GM19238 (cell line): ENCODE measurements around the gene KIT.

Source experiments
- DNase-seq: peaks from one replicate; pipeline ENCODE4 v3.0.0; 2011; ENCODE audit warnings: low spot score; ENCODE audit not compliant: insufficient read length

The KIT gene

GRCh38 chr4:54700986-54701385, 43.2 kb downstream of the KIT start:
- no peak for DNase-seq

DNA sequence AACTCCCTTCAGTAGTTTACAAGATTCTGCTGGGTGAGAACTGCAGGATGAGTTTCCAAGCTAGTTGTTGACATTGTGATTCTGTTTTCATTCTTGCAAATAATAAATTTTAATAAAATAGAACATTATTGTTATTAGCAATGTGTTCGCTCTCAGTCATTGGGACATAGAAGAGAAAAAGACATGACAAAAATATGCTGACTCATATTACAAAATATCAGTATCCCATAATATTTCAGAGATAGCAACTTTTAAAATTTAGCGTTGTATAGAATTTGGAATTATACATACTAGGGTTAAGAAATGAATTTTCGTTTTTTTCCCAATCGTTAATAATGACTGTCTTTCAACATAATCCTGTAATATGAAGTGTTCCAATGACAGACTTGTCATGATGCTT, 45.4 kb downstream of the KIT start:
- no peak for DNase-seq

DNA sequence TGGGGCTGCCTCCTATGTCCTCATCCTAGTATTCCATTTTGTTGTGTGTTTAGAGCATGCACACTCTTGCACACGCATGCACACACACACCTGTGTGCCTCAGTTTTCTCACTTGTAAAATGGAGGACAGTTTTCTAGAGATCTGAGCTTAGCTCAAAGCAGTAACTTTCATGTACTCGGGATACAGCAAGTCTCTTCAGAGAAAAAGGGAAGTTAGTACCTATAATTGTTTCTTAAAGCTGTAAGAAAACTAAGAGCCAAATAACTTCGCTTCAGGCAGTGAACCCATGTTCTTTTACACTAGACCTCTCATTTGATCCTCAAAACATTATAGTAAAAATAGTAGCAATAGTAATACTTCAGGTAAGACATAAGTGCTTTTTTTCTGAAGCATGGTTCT, 49.6 kb downstream of the KIT start:
- no peak for DNase-seq

DNA sequence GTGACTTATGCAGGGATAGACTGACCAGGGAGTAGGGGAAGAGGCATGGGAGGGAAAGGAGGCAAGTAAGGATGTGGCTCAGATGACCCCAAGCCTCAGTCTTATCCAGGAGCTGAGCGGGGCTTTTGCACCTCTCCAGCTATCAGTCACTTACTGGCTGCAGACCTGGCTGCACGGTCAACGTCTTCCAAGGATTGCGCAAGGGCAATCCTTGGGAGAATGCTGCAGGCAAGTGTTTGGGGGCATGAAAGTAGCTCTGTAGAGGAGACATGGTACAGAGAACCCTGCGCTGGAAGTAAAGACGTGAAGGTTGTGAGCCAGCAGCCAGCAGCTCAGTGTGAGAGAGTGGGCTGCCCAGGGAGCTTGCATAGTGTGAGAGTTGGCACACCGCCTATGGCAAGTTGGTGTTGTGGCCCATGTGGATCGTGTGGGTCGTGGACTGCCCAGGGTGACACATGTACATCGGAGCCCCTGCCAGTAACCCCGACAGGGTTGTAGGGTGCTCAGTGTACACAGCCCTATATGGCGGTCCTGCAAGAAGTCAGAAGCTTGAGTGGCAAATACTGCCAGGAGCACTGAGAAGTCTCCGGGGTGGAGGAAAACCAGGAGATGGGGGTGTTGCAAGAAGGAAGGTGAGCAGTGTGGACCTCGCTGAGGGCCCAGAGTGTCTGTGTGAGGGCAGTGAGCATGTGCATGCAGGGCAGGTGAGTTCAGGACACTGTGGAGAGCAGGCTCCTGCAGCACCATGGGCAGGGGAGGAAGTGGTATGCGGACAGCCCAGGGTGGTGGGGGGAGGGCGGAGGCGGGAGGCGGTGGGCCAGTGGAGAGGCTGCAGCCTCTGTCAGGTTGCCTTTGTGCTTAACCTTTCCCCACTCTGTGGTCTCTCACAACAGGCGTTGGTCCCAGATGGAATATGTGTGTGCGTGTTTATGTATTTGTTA, 50.9 kb downstream of the KIT start:
- no peak for DNase-seq

DNA sequence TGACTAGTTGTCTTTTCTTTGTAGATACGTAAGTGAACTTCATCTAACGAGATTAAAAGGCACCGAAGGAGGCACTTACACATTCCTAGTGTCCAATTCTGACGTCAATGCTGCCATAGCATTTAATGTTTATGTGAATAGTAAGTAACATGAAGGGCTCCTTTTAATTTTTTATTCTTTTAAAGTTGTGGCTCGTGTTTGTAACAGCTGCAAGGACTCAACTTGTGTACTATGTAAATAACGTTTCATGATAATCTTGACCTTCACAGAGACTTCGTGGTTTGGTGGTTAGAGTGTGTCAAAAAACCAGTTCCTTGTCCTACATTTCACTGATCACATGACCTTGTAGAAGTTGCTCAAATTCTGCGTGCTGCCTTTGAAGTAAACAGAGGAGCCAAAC, 51.6 kb downstream of the KIT start:
- no peak for DNase-seq

DNA sequence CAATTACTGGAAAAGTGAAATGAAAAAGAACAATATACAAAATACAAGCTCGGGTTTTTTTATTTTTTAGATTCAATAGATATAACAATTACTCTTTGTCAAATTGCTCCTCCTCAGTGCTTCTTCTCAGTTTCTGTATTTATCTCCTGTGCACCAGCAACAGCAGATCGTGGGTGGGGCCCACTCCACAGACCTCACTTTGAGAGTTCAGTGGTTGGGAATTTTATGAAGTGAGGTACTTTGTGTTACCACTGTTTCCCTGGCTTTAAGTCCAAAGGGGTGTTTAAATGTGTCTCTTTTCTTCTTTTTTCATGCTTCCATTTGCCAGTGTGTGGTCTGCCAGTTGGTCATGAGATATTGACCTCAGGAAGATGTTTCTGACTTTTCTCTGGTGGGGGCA, 54.4 kb downstream of the KIT start:
- no peak for DNase-seq

- DNase-seq: no peak
Observed at GRCh38 chr4:54714631-54715030, 56.9 kb downstream of the KIT start.

DNA sequence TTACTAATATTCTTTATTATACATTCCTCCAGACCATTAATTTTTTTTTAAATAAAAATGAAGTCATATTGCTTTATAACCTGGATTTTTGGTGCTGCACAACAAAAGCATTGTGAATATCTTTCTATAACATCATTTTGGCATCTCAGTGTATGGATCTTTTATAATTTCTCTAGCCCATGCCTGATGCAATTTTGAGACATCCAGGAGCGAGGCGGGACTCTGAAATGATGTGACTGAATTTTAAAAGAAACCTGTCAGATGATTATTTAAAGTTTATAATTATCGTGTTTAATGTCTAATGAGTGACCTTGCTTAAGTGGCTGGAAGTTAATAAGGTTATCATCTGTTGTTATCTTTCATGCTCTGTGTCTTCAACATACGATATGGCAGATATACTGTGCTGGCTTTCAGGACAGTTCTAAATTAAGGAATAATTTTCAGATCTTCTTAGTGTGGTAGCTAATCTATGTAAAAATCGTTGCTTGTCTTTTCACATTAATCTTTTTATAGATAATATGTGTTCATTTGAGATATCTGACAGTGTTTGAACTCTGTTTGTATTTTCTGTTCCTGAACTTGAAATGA, 58.8 kb downstream of the KIT start:
- DNase-seq: no peak

DNA sequence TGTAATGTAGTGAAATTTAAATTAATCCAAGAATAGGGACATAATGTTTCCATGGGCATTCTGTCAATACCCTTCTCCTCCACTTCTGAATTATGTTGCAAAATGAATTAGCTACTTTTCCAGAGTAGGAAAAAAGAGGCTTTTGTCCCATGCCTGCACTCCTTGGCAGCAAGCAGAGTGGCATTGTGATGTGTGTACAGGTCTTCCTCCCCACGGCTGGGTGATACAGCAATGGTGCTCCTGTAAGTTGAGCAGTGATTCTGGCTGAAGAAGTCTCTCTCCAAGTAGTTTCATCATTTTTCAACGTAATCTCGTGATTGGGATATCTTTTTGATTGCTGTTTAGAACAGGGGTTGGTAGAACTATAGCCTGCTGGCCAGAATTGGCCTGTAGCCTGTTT, 59.9 kb downstream of the KIT start:
- no peak for DNase-seq

DNA sequence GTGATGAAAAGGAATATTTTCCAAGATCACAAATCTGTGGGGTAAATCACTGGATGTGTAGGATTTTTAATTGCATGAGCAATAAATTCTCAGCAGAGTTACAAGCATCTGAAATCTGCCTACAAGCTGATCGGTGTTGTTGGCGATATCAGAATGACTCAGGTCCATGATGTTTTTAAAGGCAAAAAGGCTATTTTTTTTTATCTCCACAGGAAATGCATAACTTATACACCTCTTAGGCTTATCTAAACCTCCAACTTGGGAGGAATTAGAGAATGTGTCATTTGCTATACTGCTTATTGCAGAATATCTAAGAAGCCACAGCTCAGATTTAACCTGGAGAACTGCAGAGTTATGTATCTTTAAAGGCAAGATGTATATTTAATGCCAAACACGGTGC, 61.6 kb downstream of the KIT start:
- DNase-seq: no peak

GRCh38 chr4:54723220-54723619, 65.5 kb downstream of the KIT start:
- no peak for DNase-seq

GRCh38 chr4:54723820-54724219, 66.1 kb downstream of the KIT start:
- no peak for DNase-seq

DNA sequence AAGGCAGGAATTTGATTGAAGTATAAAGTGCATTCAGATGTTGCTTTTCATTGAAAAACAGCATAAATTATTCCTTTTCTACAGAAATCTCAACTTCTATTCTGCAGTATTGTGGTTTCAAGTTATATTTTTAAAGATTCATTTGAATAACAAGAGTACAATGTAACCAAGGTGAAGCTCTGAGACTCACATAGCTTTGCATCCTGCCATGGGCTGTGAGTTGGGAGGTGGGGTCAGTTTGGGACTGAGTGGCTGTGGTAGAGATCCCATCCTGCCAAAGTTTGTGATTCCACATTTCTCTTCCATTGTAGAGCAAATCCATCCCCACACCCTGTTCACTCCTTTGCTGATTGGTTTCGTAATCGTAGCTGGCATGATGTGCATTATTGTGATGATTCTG, 69.2 kb downstream of the KIT start:
- DNase-seq: no peak

DNA sequence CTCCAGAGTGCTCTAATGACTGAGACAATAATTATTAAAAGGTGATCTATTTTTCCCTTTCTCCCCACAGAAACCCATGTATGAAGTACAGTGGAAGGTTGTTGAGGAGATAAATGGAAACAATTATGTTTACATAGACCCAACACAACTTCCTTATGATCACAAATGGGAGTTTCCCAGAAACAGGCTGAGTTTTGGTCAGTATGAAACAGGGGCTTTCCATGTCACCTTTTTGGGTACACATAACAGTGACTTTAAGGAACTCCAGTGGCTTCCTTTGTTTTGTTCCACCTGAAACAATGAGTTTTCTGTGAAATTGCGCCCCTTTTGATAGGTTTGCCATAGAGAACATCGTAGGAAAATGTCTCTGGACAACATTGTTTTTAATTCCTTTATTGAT, 69.6 kb downstream of the KIT start:
- DNase-seq: no peak

GRCh38 chr4:54728368-54728767, 70.6 kb downstream of the KIT start:
- no peak for DNase-seq

- no peak for DNase-seq
Observed at GRCh38 chr4:54729256-54729655, 71.5 kb downstream of the KIT start.

GRCh38 chr4:54730581-54730980, 72.8 kb downstream of the KIT start:
- no peak for DNase-seq

DNA sequence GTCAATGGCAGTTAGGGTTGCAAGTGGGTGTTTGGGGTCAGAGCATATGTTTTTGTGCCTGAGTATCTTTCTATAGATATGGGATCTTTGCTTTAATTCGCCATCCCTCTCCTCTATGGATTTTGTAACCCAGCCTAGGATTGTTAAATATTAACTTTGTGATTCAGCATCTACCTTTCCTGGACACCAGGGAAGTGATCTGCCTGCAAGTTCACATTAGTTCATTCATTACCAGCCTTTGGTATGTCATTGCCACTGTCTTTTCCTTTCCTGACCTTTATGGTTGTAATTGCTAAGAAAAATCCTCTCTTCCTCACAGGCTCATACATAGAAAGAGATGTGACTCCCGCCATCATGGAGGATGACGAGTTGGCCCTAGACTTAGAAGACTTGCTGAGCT, 73.8 kb downstream of the KIT start:
- DNase-seq: no peak

DNA sequence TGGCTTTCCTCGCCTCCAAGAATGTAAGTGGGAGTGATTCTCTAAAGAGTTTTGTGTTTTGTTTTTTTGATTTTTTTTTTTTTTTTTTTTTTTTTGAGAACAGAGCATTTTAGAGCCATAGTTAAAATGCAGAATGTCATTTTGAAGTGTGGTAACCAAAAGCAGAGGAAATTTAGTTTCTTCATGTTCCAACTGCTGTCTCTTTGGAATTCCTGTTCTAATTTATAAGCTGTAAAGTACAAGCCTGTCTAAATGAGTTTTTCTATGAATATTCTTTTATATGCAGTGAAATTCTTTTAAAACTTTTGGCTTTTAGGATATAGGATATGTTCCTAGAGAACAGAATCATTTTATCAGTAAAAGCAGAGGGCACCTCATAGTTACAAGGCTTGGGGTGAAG, 74.2 kb downstream of the KIT start:
- DNase-seq: no peak

- no peak for DNase-seq
Observed at GRCh38 chr4:54737421-54737820, 79.7 kb downstream of the KIT start.

GRCh38 chr4:54741202-54741601, 83.4 kb downstream of the KIT start:
- no peak for DNase-seq

- DNase-seq: no peak
Observed at GRCh38 chr4:54742636-54743399, 85.1 kb downstream of the KIT start.
